Middle frontal gyrus (tissue), 1 donor: Measurements from ENCODE around the gene CRAT.
"Not testable (repeated sequence)": the region's sequence is repeated elsewhere in the genome, so short reads cannot be mapped to it uniquely, and the experiment has no call there.

Source experiments
- DNase-seq: peaks from one replicate; pipeline ENCODE4 v3.0.0-alpha.2; 2015; ENCODE audit warnings: low spot score; ENCODE audit errors: extremely low spot score

The CRAT gene

DNA sequence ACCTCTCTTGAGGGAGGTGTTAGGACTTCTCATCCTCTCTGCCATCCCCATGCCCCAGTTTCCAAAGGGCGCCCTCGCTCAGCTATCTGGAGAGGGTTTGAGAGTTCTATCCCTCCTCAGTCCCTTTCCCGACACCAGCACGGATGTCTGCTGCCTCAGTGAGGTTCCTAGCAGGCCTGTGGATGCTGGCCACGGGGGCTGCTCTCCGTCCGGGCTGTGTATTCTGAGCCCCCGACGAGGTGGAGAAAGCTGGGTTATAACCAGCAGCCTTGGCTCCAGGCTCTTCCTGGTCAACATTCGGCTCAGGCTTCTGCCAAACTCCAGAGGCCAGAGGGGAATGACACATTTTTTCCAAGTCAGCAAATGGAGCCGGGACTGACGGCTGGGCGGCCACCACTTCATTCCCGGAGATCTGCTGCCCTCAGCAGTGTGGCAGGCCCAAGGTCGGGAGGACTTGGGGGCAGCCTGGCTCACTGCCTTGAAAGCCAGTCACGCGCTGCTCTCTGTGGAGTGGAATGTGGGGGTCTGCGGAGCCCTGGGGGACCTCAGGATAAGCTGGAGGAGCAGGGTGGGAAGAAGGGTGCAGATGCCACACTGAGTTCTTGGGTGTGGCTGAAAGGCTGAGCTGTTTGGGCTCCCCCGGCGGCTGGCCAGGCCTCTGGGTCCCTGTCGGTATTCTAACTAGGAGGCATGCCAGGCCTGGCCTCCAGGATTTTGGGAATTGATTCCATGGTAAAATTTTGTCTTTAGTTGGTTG lies 28.1 kb upstream of the CRAT start:
- DNase-seq: no peak

DNA sequence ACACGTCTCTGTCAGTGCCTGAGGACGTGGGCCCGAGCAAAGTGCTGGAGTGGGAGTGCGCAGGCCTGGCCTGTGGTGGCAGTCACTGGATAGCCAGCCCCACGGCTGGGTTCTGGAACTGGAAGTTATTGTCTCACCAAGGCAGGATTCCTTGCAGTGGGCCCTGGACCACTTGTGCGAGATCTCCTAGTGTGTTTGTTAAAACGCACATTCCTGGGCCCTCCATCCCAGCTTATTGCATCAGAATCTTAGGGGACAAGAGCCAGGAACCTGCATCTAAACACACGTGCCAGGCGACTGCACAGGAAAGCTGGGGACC lies 27.5 kb upstream of the CRAT start:
- DNase-seq: no peak

DNA sequence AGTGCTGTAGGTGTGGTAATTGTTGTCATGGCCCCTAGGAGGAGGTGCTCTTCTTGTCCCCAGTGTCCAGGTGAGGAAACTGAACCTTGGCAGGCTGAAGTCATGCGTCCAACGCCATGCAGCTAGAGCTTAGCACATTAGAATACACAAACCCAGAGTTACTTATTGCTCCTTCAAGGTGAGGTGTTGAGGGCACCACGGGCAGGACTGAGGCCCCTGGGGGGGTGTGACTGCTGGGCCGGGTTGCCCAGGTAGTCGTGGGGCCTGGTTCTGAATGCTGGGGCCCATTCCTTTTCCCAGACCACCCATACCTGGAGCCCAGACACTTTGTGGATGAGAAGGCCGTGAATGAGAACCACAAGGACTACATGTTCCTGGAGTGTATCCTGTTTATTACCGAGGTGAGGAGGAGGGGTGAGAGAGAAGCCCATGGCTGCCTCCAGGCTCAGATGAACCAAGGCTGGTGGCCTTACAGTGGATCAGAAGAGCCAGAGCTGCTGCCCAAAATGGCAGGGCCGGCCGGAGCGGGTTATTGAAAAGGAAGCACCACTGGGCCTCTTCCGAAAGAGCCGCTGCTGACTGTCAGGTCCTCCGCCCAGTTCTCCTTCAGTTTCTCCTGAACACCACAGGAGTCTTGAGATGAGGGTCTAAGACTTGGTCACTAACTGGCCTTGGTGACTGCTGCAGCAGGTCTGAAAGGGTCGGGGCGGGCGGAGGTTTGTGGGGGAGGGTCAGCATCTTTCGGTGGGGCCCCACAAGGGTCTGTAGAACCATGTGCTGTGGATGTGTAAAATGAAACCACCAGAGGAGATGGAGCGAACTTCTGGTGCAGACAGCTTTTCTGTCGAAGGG lies 26.9 kb upstream of the CRAT start:
- no peak for DNase-seq

DNA sequence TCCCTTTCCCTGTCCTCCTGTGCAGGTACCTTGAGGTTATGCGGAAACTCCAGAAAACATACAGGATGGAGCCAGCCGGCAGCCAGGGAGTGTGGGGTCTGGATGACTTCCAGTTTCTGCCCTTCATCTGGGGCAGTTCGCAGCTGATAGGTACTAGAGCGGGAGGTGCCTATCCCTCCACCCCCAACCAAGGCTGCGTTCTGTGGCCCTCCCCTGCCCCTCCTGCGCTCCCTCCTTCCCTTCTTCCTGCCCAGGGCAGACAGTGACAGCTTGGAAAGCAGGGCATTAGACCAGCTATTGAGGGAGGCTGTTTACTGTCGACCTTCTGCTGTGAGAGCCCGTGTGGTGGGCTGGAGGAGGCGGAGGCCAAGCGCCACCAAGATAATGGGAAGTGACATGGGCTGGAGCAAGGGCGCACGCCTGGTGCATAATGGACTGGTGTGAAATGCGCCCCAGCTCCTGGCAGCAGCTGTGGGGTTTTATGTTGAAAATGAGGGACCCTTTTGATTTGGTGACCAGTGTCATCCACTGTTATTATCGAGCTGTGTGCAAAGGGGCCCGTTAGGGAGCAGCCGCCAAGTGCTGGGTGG lies 25.9 kb upstream of the CRAT start:
- no peak for DNase-seq

DNA sequence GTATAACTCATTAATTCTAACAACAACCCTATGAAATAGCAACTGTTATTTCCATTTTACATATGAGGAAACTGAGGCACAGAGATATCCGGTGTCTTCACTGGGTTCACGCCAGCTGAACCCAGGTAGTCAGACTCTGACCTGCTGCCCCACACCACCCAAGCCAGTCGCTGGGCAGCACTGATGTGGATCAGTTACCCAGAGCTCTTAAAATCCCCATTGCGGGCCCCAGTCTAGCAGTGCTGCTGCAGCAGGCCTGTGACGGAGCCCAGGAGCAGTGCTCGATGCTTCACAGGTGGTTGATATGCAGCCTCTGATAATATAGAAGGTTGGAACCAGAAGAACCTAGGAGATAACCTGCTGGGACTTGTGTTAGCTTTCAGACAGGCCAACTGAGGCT lies 24.9 kb upstream of the CRAT start:
- no peak for DNase-seq

DNA sequence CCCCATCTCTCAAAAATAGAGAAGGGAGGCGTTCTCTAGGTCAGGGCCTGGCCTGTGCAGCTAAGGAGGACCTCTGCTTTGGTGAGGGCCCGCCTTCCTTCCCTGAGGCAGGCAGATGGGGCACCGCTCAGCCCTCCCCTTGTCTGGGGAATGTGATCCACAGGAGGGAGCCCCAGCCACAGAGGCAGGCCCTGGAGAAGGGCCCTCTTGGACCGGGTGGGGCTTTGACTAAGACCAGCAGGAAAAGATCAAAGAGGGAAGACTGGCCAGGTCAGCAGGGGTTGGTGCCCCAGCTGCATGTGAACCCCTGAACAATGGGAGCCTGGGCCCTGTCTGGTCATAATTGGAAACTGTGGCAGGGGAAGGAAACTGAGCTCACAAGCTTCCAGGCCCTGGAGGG lies 22.5 kb upstream of the CRAT start:
- no peak for DNase-seq

DNA sequence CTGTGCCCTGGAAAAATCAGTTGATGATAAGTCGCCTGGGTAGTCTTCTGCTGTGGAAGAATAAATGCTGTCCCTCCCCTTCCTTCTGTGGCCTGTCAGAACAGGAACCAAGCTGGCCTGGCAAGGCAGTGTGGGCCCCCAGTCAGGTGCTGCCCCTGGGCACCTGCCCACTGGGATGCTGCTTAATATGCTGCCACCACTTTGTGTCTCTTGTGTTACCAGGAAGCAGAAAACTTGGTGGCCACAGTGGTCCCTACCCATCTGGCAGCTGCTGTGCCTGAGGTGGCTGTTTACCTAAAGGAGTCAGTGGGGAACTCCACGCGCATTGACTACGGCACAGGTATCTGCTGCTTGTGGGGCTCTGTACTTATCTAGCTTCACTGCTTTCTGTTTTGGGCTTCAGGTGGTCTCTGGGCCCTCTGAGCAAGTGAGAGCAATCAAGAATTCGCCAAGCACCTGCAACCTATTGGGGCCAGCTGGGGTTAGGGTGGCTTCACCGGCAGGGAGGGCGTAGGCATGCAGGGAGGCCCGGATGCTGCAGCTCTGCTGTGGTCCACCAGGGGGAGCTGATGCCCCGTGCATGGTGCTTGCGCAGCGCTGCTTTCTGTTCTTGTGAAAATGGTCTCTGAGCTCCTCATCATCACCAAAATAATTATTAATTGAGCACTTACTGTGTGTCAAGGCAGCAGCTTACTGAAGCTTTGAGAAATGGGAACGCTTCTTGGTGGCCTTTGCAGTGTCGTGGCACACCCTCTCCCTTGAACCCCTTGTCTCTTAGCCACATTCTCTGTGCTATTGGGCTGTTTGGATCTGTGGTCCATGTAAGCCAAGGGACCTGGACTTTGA lies 20.9 kb upstream of the CRAT start:
- DNase-seq: peak; percentile 44

DNA sequence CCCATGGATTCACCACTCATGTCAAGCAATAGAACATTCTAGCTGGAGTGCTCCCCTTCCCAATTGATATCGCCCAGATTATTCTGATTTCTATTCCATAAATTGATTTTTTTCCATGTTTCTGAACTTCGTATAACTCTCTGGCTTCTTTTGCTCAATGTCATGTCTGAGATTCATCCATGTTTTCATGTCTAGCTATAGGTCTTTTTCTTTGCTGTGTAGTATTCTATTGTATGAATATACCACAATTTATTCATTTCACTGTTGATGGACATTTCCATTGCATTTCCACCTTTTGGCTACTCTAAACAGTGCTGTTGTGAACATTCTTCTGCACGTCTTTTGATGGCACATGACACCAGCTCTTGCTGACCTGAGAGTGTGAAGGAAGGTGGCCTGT lies 20.2 kb upstream of the CRAT start:
- DNase-seq: no peak

DNA sequence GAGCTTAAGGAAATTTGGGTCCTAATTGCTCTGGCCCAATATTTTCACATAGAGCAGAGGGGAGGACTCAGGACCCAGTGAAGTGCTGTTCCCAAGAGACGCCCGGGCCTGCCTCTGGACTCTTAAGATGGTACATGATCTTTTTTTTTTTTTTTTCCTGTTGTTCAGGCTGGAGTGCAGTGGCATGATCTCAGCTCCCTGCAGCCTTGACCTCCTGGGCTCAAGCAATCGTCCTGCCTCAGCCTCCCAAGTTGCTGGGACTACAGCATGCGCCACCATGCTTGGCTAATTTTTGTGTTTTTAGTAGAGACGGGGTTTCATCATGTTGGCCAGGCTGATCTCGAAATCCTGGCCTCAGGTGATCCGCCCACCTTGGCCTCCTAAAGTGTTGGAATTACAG lies 19.7 kb upstream of the CRAT start:
- not testable (repeated sequence) for DNase-seq

DNA sequence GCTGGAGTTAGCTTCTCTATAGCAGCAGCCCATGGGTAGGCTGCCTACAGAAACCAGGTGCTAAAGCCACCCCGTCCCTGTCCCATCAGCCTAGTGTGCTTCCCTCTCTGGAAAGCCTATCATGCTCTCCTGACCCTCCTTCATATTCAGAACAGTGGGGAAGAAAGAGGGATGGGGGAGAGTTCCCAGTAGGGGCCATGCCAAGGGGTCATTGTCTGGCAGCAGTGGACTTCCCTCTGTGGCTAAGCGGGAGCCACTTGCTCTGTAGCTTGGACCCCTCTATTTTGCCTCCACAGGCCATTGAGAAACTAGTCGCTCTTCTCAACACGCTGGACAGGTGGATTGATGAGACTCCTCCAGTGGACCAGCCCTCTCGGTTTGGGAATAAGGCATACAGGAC lies 18.1 kb upstream of the CRAT start:
- DNase-seq: no peak

DNA sequence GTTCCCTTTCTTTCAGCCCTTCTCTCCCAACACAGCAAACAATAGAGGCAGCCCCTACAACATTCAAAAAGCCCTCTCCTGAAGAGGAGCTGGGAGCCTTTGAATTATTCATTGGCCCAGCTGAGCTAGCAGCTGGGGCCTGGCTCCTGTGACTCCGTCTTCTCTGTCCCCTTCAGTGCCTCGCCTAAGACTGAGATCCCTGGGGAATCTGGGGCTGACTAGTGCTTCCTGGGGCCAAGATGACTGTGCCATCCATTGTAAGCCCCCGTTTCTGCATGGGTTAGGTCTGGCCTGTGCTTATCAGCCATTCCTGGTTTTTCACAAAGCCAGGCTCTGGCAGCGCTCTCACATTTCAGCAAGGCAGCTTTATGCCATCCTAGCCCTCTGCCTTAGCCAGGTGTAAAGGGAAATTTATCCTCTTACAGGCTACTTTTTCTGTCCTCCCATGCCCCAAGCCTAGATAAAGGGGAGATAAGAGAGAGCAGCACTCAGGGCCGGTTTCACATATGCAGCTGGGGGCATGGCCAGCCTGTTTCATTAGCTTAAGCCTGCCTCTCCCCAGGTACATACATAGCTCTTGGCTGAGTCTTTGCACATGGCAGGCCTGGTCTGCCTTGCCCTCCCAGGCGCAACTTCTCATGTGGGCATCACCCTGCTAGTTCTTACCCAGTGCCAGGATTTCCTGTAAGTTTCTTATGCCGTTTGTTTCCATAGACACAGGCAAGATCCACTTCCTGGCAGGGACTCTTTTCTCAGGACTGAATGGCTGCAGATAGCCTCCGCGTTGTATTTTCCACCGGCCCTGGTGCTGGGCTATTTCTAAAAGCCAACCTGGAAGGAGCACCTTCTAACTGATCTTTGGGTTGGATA lies 16.4 kb upstream of the CRAT start:
- no peak for DNase-seq

DNA sequence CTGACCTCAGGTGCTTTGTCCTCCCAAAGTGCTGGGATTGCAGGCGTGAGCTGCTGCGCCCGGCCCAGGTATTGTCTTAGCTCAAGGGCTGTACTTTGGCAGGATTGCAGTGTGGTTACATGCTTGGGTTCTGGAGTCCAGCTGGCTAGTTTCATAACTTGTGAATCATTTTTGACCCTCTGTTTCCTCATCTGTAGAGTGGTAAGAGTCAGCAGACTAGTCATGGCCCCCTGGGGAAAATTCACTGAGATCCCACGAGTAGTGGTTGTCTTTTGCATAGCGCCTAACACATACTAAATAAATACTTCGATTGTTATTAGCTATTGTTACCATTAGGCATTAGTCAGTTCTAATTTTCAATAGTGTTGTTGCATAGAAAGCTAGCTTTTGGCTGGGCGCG lies 14.9 kb upstream of the CRAT start:
- no peak for DNase-seq

DNA sequence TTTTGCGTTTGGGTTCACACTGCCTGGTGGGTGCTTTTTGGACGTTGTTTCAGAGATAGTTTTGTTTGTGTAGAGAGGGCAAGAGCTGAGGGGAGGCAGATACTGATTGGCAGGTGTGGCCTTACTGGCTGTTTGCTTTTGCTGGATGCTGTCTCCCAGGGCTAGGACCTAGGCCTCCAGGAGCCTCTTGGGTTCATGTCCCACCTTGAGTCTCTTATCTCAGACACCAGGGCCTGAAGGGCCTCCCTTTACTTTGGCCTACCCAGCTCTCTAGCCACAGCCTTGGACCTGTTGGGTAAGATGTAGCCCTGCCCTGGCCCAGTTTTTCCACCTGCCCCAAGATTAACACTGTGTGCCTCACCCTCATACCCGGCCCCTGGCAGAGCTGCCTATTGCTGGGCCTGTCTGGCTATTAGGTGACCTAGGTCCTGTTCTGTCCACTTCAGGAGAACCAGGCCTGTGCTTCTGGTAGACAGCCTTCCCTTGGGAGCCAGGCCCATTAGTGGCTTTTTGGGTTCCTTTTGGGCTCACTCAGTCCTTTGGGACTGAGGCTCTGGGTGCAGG lies 14.0 kb upstream of the CRAT start:
- DNase-seq: no peak

DNA sequence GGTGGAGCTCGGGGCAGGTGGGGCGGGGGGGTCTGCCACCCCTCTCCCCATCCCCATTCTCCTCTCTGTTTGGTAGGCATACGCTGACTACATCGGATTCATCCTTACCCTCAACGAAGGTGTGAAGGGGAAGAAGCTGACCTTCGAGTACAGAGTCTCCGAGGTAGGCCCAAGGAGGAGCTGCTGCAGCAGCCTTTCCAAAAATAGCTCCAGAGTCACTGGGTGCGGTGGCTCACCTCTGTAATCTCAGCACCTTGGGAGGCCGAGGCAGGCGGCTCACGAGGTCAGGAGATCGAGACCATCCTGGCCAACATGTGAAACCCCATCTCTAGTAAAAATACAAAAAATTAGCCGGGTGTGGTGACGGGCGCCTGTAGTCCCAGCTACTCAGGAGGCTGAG lies 12.4 kb upstream of the CRAT start:
- DNase-seq: not testable (repeated sequence)

DNA sequence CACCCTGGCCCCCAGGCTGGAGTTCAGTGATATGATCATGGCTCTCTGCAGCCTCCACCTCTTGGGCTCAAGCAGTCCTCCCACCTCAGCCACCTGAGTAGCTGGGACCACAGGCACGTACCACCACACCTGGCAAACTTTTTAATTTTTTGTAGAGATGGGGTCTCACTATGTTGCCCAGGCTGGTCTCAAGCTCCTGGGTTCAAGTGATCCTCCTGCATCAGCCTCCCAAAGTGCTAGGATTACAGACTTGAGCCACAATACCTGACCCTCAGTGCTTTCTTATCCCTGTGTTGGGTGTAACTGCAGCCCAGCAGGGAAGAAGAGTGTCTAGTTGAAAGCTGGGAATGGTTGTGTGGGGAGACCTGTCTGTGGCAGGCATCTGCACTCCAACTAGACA lies 11.5 kb upstream of the CRAT start:
- DNase-seq: no peak

DNA sequence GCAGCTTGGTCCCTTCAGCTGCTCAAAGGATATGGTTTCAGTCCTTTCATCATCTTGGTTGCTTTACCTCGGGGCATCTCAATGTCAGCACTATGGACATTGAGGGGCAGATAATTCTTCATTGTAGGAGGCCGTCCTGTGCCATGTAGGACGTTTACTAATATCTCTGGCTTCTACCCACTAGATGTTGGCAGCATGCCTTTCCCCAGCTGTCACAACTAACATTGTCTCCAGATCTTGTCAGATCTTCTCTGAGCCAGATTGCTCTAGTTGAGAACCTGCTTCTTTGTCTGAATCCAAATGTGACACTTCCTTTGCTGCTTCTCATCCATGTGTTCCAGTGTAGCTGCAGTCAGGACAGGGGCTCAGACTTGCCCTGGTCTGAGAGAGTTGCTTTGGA lies 10.9 kb upstream of the CRAT start:
- DNase-seq: no peak

DNA sequence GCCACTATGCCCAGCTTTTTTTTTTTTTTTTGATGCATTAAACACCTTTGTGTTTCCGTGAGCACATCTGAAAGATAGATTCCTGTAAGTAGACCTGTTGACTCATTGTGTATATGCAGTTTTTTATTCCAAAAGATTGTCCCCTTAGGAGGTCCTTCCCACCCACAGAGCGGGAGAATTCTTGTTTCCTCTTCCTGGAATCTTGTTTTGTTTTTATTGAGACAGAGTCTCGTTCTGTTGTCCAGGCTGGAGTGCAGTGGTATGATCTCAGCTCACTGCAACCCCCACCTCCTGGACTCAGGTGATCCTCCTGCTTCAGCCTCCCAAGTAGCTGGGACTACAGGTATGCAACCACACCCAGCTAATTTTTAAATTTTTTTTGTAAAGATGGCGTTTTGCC lies 8.2 kb upstream of the CRAT start:
- DNase-seq: no peak

DNA sequence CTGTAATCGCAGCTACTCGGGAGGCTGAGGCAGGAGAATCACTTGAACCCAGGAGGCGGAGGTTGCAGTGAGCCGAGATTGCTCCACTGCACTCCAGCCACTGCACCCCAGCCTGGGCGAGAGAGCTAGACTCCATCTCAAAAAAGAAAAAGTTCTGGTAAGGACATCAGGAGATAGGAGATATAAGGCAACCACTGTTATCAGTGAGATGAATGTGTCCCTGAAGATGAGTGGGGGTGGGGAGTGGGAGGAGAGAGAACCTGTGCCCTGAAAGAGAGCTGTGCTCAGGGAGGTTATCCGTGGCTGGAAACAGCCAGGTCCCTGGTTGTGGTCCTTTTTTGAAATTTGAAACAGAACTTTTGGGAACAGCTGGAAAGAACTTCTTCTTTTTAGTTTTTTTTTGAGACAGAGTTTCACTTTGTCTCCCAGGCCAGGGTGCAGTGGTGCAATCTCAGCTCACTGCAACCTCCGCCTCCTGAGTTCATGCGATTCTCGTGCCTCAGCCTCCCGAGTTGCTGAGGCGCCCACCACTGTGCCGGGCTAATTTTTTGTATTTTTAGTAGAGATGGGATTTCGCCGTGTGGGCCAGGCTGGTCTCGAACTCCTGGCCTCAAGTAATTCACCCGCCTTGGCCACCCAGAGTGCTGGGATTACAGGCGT lies 3.2 kb upstream of the CRAT start:
- DNase-seq: no peak

DNA sequence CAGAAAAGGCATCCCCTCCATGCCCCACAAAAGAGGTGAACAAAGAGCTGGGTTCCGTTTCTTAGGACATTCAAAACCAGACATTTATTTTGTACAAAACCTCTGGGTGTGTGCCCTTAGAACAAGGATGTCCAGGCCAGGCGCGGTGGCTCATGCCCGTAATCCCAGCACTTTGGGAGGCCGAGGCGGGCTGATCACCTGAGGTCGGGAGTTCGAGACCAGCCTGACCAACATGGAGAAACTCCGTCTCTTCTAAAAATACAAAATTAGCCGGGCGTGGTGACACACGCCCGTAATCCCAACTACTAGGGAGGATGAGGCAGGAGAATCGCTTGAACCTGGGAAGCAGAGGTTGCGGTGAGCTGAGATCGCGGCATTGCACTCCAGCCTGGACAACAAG lies 1.9 kb upstream of the CRAT start:
- not testable (repeated sequence) for DNase-seq
